BE2C (cell line): ENCODE results near the gene PRR4.

Experiments
- DNase-seq: peaks from one replicate; pipeline ENCODE4 v3.0.0-alpha.2; 2020
- H3K27me3 ChIP-seq: fragments of 250-450 bp; sonication (Bioruptor Pico); 2 replicates; pipeline ENCODE4 v1.5.1; 2020; ENCODE audit warnings: mild to moderate bottlenecking
- H3K36me3 ChIP-seq: fragments of 250-450 bp; sonication (Bioruptor Pico); 2 replicates; pipeline ENCODE4 v1.5.1; 2020; ENCODE audit warnings: mild to moderate bottlenecking
- H3K4me1 ChIP-seq: fragments of 250-450 bp; sonication (Bioruptor Pico); 2 replicates; pipeline ENCODE4 v1.5.1; 2020
- H3K4me3 ChIP-seq: 2 replicates; pipeline ENCODE4 v1.5.1; 2011; ENCODE audit warnings: low read depth, low read length
- H3K9me3 ChIP-seq: fragments of 250-450 bp; sonication (Bioruptor Pico); 2 replicates; pipeline ENCODE4 v1.5.1; 2020
- TF ChIP-seq, protein P1 (sequence below): IDR thresholded peaks from 2 replicates; pipeline ENCODE4 v1.5.1; 2012; ENCODE audit warnings: mild to moderate bottlenecking, low read depth, low read length

Gene PRR4

GRCh38 chr12:10847744-10848143 lies 1.5 kb downstream of the PRR4 start:
- no peak for DNase-seq
- Histone ChIP-seq H3K36me3 (no peaks in the 10 kb centered on the region), H3K27me3 (no peaks in the 10 kb centered on the region), H3K4me3 (no peak overlapping the region), H3K4me1 (no peaks in the 10 kb centered on the region), H3K9me3 (no peaks in the 10 kb centered on the region)
- TF ChIP-seq, protein P1, sequence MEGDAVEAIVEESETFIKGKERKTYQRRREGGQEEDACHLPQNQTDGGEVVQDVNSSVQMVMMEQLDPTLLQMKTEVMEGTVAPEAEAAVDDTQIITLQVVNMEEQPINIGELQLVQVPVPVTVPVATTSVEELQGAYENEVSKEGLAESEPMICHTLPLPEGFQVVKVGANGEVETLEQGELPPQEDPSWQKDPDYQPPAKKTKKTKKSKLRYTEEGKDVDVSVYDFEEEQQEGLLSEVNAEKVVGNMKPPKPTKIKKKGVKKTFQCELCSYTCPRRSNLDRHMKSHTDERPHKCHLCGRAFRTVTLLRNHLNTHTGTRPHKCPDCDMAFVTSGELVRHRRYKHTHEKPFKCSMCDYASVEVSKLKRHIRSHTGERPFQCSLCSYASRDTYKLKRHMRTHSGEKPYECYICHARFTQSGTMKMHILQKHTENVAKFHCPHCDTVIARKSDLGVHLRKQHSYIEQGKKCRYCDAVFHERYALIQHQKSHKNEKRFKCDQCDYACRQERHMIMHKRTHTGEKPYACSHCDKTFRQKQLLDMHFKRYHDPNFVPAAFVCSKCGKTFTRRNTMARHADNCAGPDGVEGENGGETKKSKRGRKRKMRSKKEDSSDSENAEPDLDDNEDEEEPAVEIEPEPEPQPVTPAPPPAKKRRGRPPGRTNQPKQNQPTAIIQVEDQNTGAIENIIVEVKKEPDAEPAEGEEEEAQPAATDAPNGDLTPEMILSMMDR: no peak

DNA sequence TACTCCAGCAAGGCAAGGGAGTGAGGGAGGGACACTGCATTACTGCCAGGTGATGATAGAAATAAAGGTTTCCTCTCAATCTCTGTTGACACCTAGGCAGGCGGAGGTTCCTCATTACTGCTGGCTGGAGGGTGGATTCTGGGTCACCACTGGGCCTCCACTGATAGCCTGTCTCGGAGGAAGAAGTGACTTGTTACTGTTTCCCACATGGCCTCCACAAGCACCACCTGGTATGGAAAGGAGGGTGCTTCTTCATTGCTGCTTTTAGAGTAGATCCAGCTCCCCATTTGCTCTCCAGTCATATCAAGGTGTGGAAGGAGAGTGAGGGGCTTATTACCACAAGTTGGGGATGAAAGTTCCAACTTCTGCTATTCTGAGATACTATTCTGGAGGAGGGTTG lies 6.4 kb downstream of the PRR4 start:
- Histone ChIP-seq H3K36me3 (no peaks in the 10 kb centered on the region), H3K9me3 (no peaks in the 10 kb centered on the region), H3K27me3 (no peaks in the 10 kb centered on the region), H3K4me1 (no peaks in the 10 kb centered on the region), H3K4me3 (no peak overlapping the region)
- DNase-seq: no peak
- TF ChIP-seq, protein P1: no peak

DNA sequence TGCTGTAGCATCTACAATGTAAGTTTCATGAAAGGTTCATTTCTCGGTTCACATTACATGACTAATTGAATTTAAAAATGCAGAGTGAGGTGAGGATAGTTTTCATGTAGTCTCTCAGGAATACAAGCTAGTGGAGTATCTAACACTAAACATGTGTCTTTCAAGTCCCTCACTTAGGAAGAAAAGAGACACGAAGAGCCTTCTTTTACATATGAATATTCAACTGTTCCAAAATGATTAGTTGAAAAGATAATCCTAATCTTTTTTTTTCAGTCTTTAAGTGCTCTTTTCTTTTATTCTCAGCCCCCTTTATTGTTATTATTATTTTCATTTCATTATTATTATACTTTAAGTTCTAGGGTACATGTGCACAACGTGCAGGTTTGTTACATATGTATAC lies 10.8 kb downstream of the PRR4 start:
- Histone ChIP-seq H3K27me3 (no peaks in the 10 kb centered on the region), H3K36me3 (no peaks in the 10 kb centered on the region), H3K4me1 (no peaks in the 10 kb centered on the region), H3K4me3 (no peak overlapping the region), H3K9me3 (no peaks in the 10 kb centered on the region)
- TF ChIP-seq, protein P1: no peak
- no peak for DNase-seq

GRCh38 chr12:10829994-10830393 lies 19.3 kb downstream of the PRR4 start:
- no peaks in the 10 kb centered on the region for H3K4me1 ChIP-seq
- TF ChIP-seq, protein P1: no peak
- DNase-seq: no peak
- no peaks in the 10 kb centered on the region for H3K36me3 ChIP-seq
- H3K27me3 ChIP-seq: no peaks in the 10 kb centered on the region
- H3K4me3 ChIP-seq: no peak overlapping the region
- no peaks in the 10 kb centered on the region for H3K9me3 ChIP-seq

DNA sequence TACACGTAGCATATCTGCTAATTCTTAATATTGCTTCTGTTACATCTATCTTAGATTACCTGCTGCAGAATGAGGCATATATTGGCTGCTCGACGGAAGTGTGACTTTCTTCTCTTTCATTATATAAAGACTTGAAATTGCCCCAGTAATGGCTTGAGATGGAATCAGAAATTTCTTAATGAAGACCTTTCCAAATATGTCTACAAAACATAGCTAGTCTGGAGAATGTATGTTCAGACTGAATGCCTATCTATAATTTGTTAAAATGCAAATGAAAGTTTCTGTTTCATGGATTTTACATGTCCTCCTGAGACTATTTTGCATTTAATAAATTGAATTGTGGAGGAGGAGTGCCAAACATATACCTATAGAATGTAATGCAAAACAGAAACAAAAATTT lies 23.0 kb downstream of the PRR4 start, which contains the start of gene TAS2R10:
Gene TAS2R10 (minus strand): TSS at position 101 of the 400 bp plus-strand sequence. CDS start 89 bp downstream, at position 12.
- Histone ChIP-seq H3K36me3 (no peaks in the 10 kb centered on the region), H3K27me3 (no peaks in the 10 kb centered on the region), H3K9me3 (no peaks in the 10 kb centered on the region), H3K4me1 (no peaks in the 10 kb centered on the region), H3K4me3 (no peak within 1 kb of the TSS)
- no peak for DNase-seq
- TF ChIP-seq, protein P1: no peak

DNA sequence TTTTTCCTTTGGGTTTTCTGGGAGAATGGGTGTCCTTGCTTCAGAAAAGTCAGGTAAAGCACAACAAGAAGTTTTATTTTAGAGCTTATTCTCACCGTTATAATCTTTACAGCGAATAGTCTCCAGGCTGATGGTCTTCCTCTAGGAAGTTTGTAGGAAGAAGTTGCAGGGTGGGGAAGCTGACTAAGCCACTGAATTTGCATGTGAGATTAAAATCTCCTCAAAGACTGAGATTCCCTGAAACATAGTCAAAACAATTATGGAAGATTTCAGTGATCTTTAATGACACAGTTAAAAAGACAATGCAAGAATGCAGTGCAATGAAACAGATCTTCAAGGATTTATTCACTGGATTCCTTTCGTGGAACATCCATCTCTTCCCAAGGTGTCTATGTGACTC lies 24.3 kb downstream of the PRR4 start:
- no peaks in the 10 kb centered on the region for H3K9me3 ChIP-seq
- H3K4me3 ChIP-seq: no peak overlapping the region
- H3K27me3 ChIP-seq: no peaks in the 10 kb centered on the region
- no peaks in the 10 kb centered on the region for H3K4me1 ChIP-seq
- TF ChIP-seq, protein P1: no peak
- H3K36me3 ChIP-seq: no peaks in the 10 kb centered on the region
- DNase-seq: no peak
